ENCODE measurements around the gene BCAS3. TPM values are rescaled to one million over a fixed set of nuclear protein-coding genes. Genes with fewer than 3 reads are reported as not detected.
"Not testable (repeated sequence)": the region's sequence is repeated elsewhere in the genome, so short reads cannot be mapped to it uniquely, and the experiment has no call there.

Gene BCAS3
- total RNA-seq, 2 donors from 2014 or later, result 14.7 to 17.5 TPM

DNA sequence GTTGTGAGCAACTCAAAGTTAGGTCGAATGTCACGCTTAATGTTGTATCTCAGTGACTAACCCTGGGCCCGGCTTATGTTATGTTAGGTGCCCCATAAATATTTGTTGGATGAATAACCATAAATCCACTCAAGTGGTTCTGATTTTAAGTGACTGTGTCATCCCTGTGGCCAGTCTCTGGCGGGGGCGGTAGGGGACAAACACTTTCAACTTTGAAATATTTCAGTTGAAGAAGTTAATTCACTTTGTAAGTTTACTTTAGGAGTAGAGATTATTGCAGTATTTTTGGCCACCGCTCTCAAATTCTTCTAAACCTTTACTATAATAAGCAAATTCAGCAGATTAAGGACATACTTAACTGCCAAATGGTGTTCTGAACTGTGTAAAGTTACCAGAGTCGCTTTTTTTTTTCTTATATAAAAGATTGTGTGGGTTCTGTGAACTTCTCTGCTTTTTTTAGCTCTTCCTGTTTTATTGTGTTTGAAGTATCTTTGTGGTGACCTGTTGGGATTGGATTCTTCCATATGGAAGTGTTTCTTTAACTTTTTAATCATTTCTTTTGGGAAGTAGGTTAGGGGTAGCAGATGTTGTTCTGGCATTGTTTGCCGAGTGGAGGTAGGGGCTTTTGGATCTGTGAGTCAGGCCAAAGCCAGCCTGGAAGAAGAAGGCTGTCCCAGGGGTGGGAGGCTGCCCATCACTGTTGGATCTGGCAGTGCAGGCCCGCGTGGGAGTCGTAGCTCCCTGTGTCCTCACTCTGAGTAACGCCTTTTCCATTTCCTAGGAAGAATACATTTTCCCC, 660.5 kb downstream of the BCAS3 start:
- DNase-seq (peak; percentile 48), ATAC-seq (peak; percentile 9 to 49)
- intact Hi-C loops (cut with DNase I), result no loop called here

- intact Hi-C loops (cut with DNase I), result no loop called here
- no peak for DNase-seq
- ATAC-seq, result no peak
Observed at GRCh38 chr17:61338874-61339478, 661.3 kb downstream of the BCAS3 start.

GRCh38 chr17:61340431-61341209, 663.0 kb downstream of the BCAS3 start:
- ATAC-seq, result no peak
- intact Hi-C loops (cut with DNase I), result no loop called here
- DNase-seq, result no peak

DNA sequence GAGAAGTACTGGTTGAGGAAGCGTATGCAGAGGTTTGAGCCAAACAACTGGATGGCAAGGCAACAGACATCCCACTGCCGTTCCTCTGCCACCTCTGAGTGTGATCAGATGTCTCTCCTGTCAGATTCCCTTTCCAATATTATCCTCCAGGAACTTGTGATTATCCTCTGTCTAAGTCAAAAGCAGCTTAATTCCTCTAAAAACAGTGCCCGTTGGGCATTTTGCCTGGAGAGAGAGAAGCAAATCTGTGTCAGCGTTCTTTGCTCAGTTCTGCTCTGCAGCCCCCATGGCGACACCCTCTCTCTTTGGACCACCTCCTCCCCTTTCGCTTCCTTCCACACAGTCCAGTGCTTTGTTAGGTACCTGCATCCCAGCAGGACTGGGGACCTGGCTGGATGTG, 665.9 kb downstream of the BCAS3 start:
- DNase-seq, result no peak
- intact Hi-C loops (cut with DNase I), result no loop called here
- ATAC-seq, result no peak

GRCh38 chr17:61345061-61345460, 667.4 kb downstream of the BCAS3 start:
- DNase-seq, result no peak
- no peak for ATAC-seq
- intact Hi-C loops (cut with DNase I), result no loop called here

DNA sequence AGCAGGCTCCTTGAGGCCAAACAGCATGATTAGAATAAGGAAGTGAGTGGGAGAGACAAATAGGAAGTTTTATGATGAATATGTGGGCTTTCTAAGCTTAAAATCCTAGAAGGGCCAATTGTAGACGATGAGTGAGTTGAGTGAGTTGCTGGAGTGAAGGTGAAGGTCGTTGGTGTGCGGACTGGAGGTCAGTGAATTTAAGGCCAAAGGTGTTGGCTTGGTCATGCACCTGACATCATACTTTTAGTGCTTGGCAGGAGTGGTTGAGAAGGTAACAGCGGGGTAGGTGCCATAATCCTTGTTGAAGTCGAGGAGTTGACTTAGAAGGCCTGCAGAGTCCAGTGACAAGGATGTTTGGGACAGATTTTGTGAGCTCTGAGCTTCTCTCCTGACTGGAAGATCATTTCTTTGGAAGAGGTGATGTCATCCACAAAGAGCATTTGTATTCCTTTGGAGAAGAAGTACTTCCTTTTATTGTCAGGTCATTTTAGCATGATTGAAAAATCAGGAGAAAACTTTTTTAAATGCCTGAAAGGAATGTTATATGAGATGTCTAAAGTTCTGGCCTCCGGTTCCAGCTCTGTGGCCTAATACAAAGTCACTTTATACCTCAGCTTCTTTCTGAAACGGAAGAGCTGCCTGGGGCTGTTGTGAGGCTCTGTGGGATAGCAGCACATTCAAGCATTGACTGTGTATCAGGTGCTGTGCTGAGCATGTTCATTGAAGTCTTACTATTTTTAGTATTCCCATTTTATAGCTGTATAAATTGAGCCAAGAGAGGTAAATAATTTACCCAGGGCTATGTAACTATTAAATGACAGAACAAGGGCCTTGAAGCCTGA, 668.4 kb downstream of the BCAS3 start:
- DNase-seq (no peak), ATAC-seq (no peak)
- intact Hi-C loops (cut with DNase I), result no loop called here

DNA sequence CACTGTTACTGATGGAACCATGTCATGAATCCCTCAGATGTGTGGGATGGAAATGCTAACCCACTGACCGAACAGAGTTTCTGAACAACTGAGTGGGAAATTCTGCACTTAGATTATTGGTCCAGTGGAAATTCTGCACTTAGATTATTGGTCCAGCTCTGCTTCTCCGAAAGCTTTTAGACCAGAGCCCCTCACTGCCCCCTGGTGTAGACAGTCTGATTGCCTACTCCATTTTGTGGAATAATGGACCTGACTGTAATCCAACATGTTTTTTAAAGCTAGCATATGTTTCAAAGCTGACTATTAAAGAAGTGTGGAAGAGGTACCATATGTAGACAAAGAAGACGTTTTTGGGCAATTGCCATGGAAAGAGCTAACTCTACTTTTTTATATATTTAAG, 671.7 kb downstream of the BCAS3 start:
- intact Hi-C loops (cut with DNase I), result no loop called here
- ATAC-seq (no peak), DNase-seq (no peak)

- intact Hi-C loops (cut with DNase I), result no loop called here
- ATAC-seq (no peak), DNase-seq (no peak)
Observed at GRCh38 chr17:61351745-61352407, 674.2 kb downstream of the BCAS3 start.

GRCh38 chr17:61352408-61352770, 674.7 kb downstream of the BCAS3 start:
- DNase-seq, result no peak
- ATAC-seq, result peak in 1 of 2 donors; percentile 50
- intact Hi-C loops (cut with DNase I), result no loop called here

- intact Hi-C loops (cut with DNase I), result no loop called here
- DNase-seq (no peak), ATAC-seq (no peak)
Observed at GRCh38 chr17:61352781-61353491, 675.3 kb downstream of the BCAS3 start.

GRCh38 chr17:61353615-61354014, 676.0 kb downstream of the BCAS3 start:
- intact Hi-C loops (cut with DNase I), result no loop called here
- no peak for ATAC-seq
- no peak for DNase-seq

- DNase-seq (no peak), ATAC-seq (no peak)
- intact Hi-C loops (cut with DNase I), result no loop called here
Observed at GRCh38 chr17:61354895-61355874, 677.5 kb downstream of the BCAS3 start.

DNA sequence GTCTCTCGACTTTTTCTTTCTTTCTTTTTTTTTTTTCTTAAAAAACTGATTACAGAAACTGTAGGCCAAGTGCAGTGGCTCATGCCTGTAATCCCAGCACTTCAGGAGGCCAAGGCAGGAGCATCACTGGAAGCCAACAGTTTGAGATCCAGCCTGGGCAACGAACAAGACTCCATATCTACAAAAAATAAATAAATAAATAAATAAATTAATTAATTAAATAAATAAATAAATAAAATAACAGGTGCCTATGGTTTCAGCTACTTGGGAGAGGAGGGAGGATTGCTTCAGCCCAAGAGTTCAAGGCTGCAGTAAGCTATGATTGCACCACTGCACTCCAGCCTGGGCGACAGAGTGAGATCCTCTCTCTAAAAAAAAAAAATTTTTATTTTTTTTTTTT, 679.4 kb downstream of the BCAS3 start:
- ATAC-seq; DNase-seq; intact Hi-C loops (cut with DNase I): not testable (repeated sequence)

GRCh38 chr17:61359513-61359912, 681.9 kb downstream of the BCAS3 start:
- ATAC-seq; intact Hi-C loops (cut with DNase I); DNase-seq: not testable (repeated sequence)

- no peak for ATAC-seq
- no peak for DNase-seq
- intact Hi-C loops (cut with DNase I), result no loop called here
Observed at GRCh38 chr17:61360318-61360943, 682.8 kb downstream of the BCAS3 start.

- ATAC-seq (peak in 1 of 2 donors; percentile 65), DNase-seq (no peak)
- intact Hi-C loops (cut with DNase I), result no loop called here
Observed at GRCh38 chr17:61361084-61361483, 683.4 kb downstream of the BCAS3 start.

- ATAC-seq, result no peak
- DNase-seq, result no peak
- intact Hi-C loops (cut with DNase I), result no loop called here
Observed at GRCh38 chr17:61362396-61362795, 684.7 kb downstream of the BCAS3 start.
